Right lobe of liver (tissue), 4 donors: ENCODE results near the gene MACROD2.

Experiments
- CTCF ChIP-seq, 4 donors: fragments of 200-600 bp in 3 of 4; fragments of 450-650 bp in 1 of 4; IDR thresholded peaks; one replicate each; pipeline versions ENCODE4 v1.5.1 to v1.8.0; 2016 to 2022; ENCODE audit warnings: antibody characterized with exemption in 4 of 4, mild to moderate bottlenecking in 2 of 4
- POLR2A ChIP-seq: fragments of 450-650 bp; IDR thresholded peaks from one replicate; pipeline ENCODE4 v1.6.1; 2017; ENCODE audit warnings: antibody characterized with exemption, mild to moderate bottlenecking
- donor health status: DM: no; HTN: no; CAD: no.
- donor health status: DM: no; HTN: no; CAD: no.
- donor health status: DM: no; HTN: yes; CAD: no.

GRCh38 chr20:15328084-15328483, 1332.8 kb downstream of the MACROD2 start:
- TF ChIP-seq POLR2A = no peak
- no peak for TF ChIP-seq CTCF (IDR thresholded peaks at IDR 0.05)
